A172 (cell line): ENCODE results near the gene KCNG2. TPM values are rescaled to one million over a fixed set of nuclear protein-coding genes. Genes with fewer than 3 reads are reported as not detected.

Experiments used
- DNase-seq: peaks from one replicate; pipeline ENCODE4 v3.0.0-alpha.2; 2015; ENCODE audit warnings: low spot score
- total RNA-seq: library from RNA; depleted of rRNA; stranded (reverse); fragments of >200 nt; shearing (Covaris generic); gene quantifications from 2 replicates; pipeline ENCODE4 v1.2.3, GENCODE V29; 2014

Gene KCNG2
- total RNA-seq, 1 experiment from 2014 or later = not detected

DNA sequence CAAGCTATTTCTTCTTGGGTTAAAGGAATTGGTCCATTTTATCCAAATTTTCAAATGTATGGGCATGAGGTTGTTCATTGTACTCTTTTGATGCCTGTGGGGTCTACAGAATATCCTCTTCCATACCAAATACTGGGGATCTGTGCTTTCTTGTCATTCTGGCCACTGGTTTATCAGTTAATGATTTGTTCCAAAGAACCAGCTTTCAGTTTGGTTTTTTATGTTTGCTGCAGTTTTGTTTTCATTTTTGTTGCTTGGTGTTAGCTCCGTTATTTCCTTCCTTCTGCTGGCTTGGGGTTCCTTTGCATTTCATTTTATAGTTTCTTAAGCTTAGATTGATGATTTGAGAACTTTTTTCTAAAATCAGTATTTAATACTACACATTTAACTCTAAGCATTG, 108.3 kb downstream of the KCNG2 start:
- DNase-seq = no peak

GRCh38 chr18:79906706-79907105, 109.0 kb downstream of the KCNG2 start:
- no peak for DNase-seq

DNA sequence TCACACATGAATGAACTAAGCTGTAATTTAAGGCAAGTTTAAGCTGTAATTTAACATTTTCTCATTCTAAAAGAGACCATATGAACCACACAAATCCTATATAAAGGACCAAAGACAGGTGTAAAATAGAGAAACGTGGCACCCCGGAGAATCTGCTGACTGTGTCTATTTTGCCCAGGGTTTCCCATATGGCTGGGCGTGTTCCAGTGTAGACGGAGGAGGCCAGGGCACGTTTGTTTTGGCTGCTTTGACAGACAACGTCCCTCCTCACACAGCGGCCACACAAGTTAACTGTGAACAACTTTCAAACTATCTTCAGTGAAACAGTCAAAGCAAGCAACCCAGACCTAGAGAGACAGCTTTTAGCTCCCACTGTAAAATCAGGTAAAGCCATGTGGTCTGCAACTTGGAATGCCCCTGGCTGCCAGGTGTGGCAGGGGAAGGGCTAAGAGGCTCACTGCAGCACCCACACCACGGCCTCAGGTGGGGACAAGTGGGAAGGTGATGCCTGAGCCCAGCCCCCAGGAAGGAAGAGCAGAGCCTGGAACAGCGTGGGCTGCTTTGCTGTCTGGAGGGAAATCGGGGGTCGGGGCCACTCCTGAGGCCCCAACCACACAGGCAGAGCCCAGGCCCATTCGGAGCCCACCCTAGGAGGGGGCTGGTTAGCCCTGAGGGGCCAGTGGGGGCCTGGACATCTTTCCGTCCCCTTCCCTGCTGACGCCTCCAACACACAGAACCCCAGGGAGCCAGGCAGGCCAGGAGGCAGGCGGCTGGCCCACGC, 113.0 kb downstream of the KCNG2 start:
- DNase-seq = no peak

- DNase-seq = no peak
Observed at GRCh38 chr18:79911344-79912270, 113.9 kb downstream of the KCNG2 start.

GRCh38 chr18:79912409-79912991, 114.8 kb downstream of the KCNG2 start:
- DNase-seq = no peak

DNA sequence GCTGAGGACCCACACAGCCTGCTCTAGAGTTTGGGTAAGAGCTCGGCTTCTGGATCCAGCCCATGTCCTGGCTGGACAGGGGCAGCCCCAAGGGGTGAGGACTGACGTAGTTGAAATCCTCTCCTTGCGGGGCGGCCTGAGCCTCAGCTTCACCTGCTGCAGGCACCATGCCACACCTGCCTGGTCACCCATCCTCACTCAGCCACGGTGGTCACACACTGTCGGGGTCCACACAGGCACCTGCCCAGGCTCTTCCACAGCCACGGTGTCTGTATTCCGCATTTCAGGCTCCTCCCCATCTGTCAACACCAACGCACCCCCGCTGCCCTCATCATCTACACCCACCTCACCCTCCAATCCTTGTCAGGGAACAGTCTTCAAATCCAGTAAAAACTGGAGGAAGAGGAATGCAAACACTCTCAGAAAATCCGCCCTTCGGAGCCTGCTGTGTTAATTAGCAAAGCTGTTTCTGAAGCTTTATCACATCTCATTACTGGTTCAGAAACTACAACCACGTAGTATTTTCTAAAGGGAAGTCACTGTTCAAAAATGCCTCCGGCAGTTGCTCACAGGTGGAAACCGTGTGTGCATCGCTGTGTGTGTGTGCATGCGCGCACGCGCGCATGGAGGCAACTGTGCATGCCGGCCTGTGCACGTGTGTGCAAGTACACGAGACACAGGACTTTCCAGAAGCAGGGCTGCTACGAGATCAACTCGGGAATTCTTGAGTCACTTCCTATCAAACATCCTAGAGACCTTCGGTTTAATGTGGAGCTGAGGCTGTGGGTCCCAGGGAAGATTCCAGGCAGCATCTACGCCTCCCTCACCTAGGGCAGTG, 115.5 kb downstream of the KCNG2 start:
- no peak for DNase-seq

DNA sequence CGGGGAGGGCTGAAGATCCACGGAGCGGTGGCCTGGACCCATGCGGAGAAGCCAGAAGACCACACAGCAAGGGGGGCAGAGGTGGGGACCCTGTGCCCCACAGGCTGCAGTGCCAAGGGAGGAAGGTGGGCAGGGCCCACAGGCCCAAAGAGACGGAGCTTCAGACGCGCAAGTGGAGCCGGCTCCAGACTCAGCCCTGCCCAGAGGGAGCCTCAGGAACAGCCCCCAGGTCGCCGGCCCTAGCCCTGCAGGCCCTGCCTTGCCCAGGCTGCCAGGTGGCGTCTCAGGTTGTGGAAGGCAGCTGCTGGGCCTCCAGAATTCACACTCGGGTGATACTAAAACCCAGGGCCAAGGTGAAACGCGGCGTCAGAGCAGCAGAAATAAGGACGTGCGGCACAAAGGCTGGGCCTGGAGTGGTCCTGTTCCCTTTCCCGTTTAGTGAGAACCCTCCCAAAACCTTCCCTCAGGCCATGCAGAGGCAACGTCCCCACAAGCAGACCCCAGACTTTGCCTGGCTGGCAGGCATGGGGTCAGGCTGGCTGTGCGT, 116.9 kb downstream of the KCNG2 start:
- DNase-seq = no peak

DNA sequence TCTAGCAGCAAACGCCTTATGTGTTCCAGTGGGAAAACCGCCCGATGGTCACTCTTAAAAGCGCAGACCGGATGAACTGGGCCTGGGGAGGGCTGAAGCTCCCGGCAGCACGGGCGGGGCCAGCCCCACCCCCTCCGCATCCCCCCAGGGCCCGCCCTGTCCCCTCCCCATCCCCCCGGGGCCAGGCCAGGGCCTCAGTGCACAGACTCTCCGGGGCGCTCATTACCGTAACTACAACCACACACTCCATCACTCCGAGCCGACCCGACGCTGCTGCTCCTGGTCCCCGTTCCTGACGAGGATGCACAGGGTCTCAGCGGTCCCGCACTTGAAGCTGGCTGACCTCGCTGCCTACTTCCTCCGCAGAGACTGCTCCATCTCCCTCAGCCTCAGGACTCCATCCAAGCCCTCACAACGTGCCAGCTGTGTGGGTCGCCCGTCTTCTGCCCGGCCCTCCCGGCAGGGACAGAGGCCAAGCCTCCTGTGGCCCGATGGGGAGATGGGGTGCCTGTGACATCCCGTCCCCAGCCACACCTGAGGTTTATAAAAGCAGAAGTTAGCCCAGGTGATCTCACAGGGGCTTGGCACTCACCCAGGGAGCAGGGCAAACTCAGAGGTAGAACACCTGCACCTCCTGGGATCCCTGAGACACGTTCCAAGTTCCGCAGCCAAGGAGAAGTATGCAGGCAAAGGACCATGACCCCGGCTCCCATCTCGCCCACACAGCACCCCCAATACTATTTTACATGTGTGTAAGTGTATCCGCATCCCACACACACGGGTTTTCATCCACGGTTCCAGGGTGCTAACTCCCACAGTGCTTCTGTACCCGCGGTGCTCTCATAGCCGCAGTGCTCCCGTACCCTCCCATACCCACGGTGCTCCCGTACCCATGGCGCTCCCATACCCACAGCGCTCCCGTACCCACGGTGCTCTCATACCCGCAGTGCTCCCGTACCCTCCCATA, 117.7 kb downstream of the KCNG2 start:
- no peak for DNase-seq

DNA sequence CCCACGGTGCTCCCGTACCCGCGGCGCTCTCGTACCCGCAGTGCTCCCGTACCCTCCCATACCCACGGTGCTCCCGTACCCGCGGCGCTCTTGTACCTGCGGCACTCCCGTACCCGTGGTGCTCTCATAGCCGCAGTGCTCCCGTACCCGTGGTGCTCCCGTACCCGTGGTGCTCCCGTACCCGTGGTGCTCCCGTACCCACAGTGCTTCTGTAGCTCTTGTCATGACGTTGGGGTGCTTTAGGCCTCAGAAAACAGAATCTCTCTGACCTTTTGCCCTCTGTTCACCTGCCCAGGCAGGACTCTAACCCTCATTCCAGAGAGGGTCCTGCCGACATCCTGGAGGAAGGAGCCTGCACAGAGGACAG, 118.4 kb downstream of the KCNG2 start:
- DNase-seq = no peak

DNA sequence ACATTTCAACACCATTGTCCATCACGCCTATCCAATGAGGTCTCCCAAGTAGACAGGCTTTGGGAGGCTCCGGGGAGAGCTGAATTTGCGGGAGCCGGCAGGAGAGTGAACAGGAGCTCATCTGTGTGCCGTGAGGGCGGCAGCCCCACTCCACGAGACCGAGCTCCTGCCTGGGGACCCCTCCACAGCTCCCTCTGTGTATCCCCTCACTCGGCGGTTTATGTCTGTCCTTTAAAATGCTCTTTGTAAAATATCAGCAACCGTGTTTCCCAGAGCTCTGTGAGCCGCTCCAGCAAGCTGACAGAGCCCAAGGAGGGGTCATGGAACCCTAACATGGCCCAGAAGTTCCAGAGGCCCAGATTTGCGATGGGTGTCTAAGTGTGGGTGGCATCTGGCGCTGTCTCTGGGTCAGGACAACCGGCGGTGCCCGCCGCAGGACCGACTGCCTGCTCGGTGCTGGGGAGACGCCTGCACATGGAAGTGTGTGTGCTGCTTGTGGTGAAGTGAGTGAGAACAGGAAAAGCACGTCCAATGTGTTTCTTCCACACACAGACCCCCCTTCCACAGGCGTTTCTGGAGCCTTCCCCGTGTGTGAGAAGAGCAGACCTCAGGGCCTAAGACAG, 118.9 kb downstream of the KCNG2 start:
- DNase-seq = no peak

- no peak for DNase-seq
Observed at GRCh38 chr18:79917169-79917852, 119.6 kb downstream of the KCNG2 start.

DNA sequence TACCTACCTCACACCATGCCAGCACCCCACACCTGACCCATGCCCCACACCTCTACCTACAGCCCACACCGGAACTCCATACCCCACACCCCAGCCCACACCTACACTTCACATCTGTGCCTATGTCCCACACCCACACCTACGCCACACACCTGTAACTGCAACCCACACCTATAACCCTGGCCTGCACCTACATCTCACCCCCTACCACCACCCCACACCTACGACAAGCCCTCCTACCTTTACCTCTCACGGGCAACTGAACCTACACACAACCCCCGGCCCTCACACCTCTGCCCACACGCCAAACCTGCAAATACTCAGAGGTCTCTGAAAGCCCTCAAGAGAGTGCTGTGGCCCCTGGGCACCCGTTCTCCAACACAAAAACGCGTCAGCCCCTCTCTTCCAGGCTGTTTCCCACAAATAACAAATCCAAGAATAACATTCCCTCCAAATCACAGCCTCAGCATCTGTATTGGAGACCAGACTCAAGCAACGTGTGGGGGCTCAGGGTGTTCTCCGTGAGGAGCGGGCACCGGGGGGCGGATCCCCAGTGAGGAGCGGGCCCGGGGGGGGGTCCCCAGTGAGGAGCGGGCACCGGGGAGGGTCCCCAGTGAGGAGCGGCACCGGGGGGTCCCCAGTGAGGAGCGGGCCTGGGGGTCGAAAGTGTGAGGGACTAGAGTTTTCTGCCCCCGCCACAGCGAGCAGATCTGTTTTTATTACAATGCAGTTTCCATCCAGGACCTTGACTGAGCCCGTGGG, 120.3 kb downstream of the KCNG2 start:
- DNase-seq = no peak

DNA sequence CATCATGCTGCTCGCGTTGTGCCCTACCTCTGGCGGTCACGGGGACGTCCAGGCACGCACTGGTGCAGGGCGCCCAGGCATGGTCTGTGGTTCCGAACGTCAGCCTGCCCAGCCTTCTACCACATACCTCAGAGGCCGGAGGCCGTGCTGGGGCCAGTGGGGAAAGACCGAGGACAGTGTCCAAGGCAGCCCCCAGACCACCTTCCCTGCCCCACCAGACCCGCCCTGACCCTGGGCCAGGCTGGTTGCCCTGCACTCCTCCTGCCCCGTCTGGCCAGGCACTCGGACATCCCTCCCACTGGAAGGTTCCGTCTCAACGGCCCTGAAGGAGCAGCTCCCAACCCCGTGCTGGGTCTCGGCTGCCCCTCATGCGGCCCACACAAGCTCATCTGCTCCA, 120.9 kb downstream of the KCNG2 start:
- DNase-seq = no peak

GRCh38 chr18:79919089-79919488, 121.4 kb downstream of the KCNG2 start:
- no peak for DNase-seq

GRCh38 chr18:79921984-79922965, 124.5 kb downstream of the KCNG2 start:
- DNase-seq = no peak

DNA sequence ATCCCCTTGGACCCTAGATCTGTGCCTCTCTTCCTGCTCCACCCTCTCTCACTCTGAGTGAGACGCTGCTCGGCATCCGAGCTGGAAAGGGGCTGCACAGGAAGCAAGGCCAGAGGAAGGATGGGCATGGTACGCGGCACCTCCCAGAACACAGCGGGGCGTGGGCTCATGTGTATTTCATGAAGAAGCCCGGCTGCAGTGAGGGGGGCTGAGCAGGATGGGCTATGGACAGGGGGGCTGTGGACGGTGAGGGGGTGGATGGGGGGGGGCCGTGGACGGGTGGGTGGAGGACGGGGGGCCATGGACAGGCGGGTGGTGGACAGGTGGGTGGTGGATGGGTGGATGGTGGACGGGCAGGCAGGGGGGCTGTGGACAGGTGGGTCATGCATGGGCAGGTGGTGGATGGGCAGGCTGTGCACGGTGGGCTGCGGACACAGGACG, 125.3 kb downstream of the KCNG2 start:
- no peak for DNase-seq
